Central memory CD8-positive, alpha-beta T cell (primary cell): Measurements from ENCODE around the gene SLC25A10.
"Not testable (repeated sequence)": the region's sequence is repeated elsewhere in the genome, so short reads cannot be mapped to it uniquely, and the experiment has no call there.

Experiments used
- ATAC-seq: fragments of 150-1000 bp; cut with Tn5 transposase; replicated peaks from 2 replicates; pipeline ENCODE4 v1.10.0; 2022; ENCODE audit warnings: mild to moderate bottlenecking, moderate FRiP score, moderate number of reproducible peaks; ENCODE audit not compliant: poor library complexity, severe bottlenecking; ENCODE audit errors: extremely low read depth
- DNase-seq, 2 donors: peaks; one replicate each; pipeline ENCODE4 v3.0.0; 2021; ENCODE audit warnings: low spot score in 2 of 2
- H3K27ac Mint-ChIP-seq: one replicate; pipeline ENCODE4 v1.8.0; 2022; ENCODE audit warnings: low read depth, mild to moderate bottlenecking, moderate library complexity, mixed read lengths
- H3K27me3 Mint-ChIP-seq: one replicate; pipeline ENCODE4 v1.8.0; 2022; ENCODE audit warnings: mixed read lengths
- H3K36me3 Mint-ChIP-seq: one replicate; pipeline ENCODE4 v1.8.0; 2022; ENCODE audit warnings: mild to moderate bottlenecking, moderate library complexity, mixed read lengths; ENCODE audit not compliant: insufficient read depth
- H3K4me1 Mint-ChIP-seq: one replicate; pipeline ENCODE4 v1.8.0; 2022; ENCODE audit warnings: mixed read lengths
- H3K4me3 Mint-ChIP-seq: one replicate; pipeline ENCODE4 v1.8.0; 2022; ENCODE audit warnings: mild to moderate bottlenecking, moderate library complexity, mixed read lengths
- H3K9me3 Mint-ChIP-seq: one replicate; pipeline ENCODE4 v1.8.0; 2022; ENCODE audit warnings: mixed read lengths

Gene SLC25A10

GRCh38 chr17:81711814-81712467 is at the start of gene SLC25A10:
TSS of gene SLC25A10 (plus strand) at chr17:81712284. CDS start at chr17:81712427, 143 bp downstream.
- H3K9me3 Mint-ChIP-seq: no peaks in the 10 kb centered on the region
- peaks cover 5% of the 10 kb centered on the region for H3K4me1 Mint-ChIP-seq
- H3K4me3 Mint-ChIP-seq: peak within 1 kb of the TSS; percentile 79
- H3K36me3 Mint-ChIP-seq: peaks cover 11% of the 10 kb centered on the region
- DNase-seq: peak; percentile 50 to 52
- H3K27ac Mint-ChIP-seq: peak within 1 kb of the TSS; percentile 49
- H3K27me3 Mint-ChIP-seq: no peaks in the 10 kb centered on the region
- peak; percentile 81 for ATAC-seq

GRCh38 chr17:81664051-81664470 is 48.0 kb upstream of the SLC25A10 start:
- ATAC-seq: no peak
- DNase-seq: no peak
- H3K27ac Mint-ChIP-seq: no peak overlapping the region
- peaks cover 35% of the 10 kb centered on the region for H3K4me1 Mint-ChIP-seq
- H3K36me3 Mint-ChIP-seq: peaks cover 17% of the 10 kb centered on the region
- no peaks in the 10 kb centered on the region for H3K9me3 Mint-ChIP-seq
- no peaks in the 10 kb centered on the region for H3K27me3 Mint-ChIP-seq
- peak overlapping the region; percentile 27 for H3K4me3 Mint-ChIP-seq

GRCh38 chr17:81665205-81666091 is 46.6 kb upstream of the SLC25A10 start:
- H3K36me3 Mint-ChIP-seq: peaks cover 24% of the 10 kb centered on the region

GRCh38 chr17:81666092-81666341 is 46.1 kb upstream of the SLC25A10 start:
- Mint-ChIP-seq H3K4me1 (peaks cover 35% of the 10 kb centered on the region), H3K27me3 (no peaks in the 10 kb centered on the region), H3K4me3 (peak overlapping the region; percentile 85), H3K36me3 (peaks cover 25% of the 10 kb centered on the region), H3K9me3 (no peaks in the 10 kb centered on the region), H3K27ac (peak overlapping the region; percentile 93)
- DNase-seq (peak in 1 of 2 donors; percentile 27), ATAC-seq (peak; percentile 19)

More at GRCh38 chr17:81665205-81666091, 46.6 kb upstream of the SLC25A10 start:
- H3K9me3 Mint-ChIP-seq: no peaks in the 10 kb centered on the region
- ATAC-seq (peak; percentile 25), DNase-seq (no peak)
- peak overlapping the region; percentile 93 for H3K27ac Mint-ChIP-seq
- peaks cover 35% of the 10 kb centered on the region for H3K4me1 Mint-ChIP-seq
- H3K27me3 Mint-ChIP-seq: no peaks in the 10 kb centered on the region
- H3K4me3 Mint-ChIP-seq: peak overlapping the region; percentile 85

- peak; percentile 82 to 84 for DNase-seq
- peak within 1 kb of the TSS; percentile 85 for H3K4me3 Mint-ChIP-seq
- H3K9me3 Mint-ChIP-seq: no peaks in the 10 kb centered on the region
- peak; percentile 92 for ATAC-seq
- H3K4me1 Mint-ChIP-seq: peaks cover 35% of the 10 kb centered on the region
- peak within 1 kb of the TSS; percentile 93 for H3K27ac Mint-ChIP-seq
- H3K36me3 Mint-ChIP-seq: peaks cover 28% of the 10 kb centered on the region
- H3K27me3 Mint-ChIP-seq: no peaks in the 10 kb centered on the region
These were observed 45.5 kb upstream of the SLC25A10 start, which contains the start of the genes CCDC137 and OXLD1 for GRCh38 chr17:81666342-81667191. TSS of gene CCDC137 (plus strand) at chr17:81666737. CDS start at chr17:81666767, 30 bp downstream. TSS of gene OXLD1 (minus strand) at chr17:81666605. CDS start at chr17:81666577, 28 bp downstream.

- H3K9me3 Mint-ChIP-seq: no peaks in the 10 kb centered on the region
- ATAC-seq: no peak
- H3K36me3 Mint-ChIP-seq: peaks cover 28% of the 10 kb centered on the region
- peak overlapping the region; percentile 85 for H3K4me3 Mint-ChIP-seq
- H3K27me3 Mint-ChIP-seq: no peaks in the 10 kb centered on the region
- H3K4me1 Mint-ChIP-seq: peaks cover 33% of the 10 kb centered on the region
- no peak overlapping the region for H3K27ac Mint-ChIP-seq
- DNase-seq: no peak
These were observed 44.3 kb upstream of the SLC25A10 start for GRCh38 chr17:81667754-81668153.

GRCh38 chr17:81672504-81672903 is 39.6 kb upstream of the SLC25A10 start:
- Mint-ChIP-seq H3K27ac (no peak overlapping the region), H3K4me3 (no peak overlapping the region), H3K9me3 (no peaks in the 10 kb centered on the region), H3K36me3 (peaks cover 23% of the 10 kb centered on the region), H3K27me3 (no peaks in the 10 kb centered on the region), H3K4me1 (peaks cover 17% of the 10 kb centered on the region)
- ATAC-seq: no peak
- no peak for DNase-seq

GRCh38 chr17:81672954-81673353 is 39.1 kb upstream of the SLC25A10 start:
- ATAC-seq: no peak
- Mint-ChIP-seq H3K36me3 (peaks cover 22% of the 10 kb centered on the region), H3K4me3 (no peak overlapping the region), H3K27me3 (no peaks in the 10 kb centered on the region), H3K4me1 (peaks cover 12% of the 10 kb centered on the region), H3K27ac (no peak overlapping the region), H3K9me3 (no peaks in the 10 kb centered on the region)
- no peak for DNase-seq

- DNase-seq (no peak), ATAC-seq (no peak)
- Mint-ChIP-seq H3K4me3 (no peak overlapping the region), H3K27ac (no peak overlapping the region), H3K27me3 (no peaks in the 10 kb centered on the region), H3K9me3 (no peaks in the 10 kb centered on the region), H3K4me1 (peaks cover 7% of the 10 kb centered on the region), H3K36me3 (peaks cover 18% of the 10 kb centered on the region)
These were observed 38.4 kb upstream of the SLC25A10 start for GRCh38 chr17:81673561-81674258.

- H3K36me3 Mint-ChIP-seq: peaks cover 12% of the 10 kb centered on the region
- ATAC-seq, H3K4me1 Mint-ChIP-seq, H3K27me3 Mint-ChIP-seq, H3K4me3 Mint-ChIP-seq, H3K9me3 Mint-ChIP-seq, DNase-seq, H3K27ac Mint-ChIP-seq: not testable (repeated sequence)
These were observed 36.4 kb upstream of the SLC25A10 start for GRCh38 chr17:81675515-81676221.

- H3K9me3 Mint-ChIP-seq: no peaks in the 10 kb centered on the region
- H3K4me1 Mint-ChIP-seq: peaks cover 7% of the 10 kb centered on the region
- no peak overlapping the region for H3K27ac Mint-ChIP-seq
- H3K27me3 Mint-ChIP-seq: no peaks in the 10 kb centered on the region
- no peak overlapping the region for H3K4me3 Mint-ChIP-seq
- ATAC-seq: no peak
- DNase-seq: no peak
- peaks cover 7% of the 10 kb centered on the region for H3K36me3 Mint-ChIP-seq
These were observed 35.2 kb upstream of the SLC25A10 start for GRCh38 chr17:81676906-81677305.
